SK-N-SH (cell line): ENCODE results near the gene GIGYF1. TPM values are rescaled to one million over a fixed set of nuclear protein-coding genes. Genes with fewer than 3 reads are reported as not detected.

Source experiments
- CTCF ChIA-PET: fragments of 300-600, 350-600 bp; formaldehyde crosslinking; extraction: SDS; loops from one replicate; lab custom pipeline; 2021; lab: Yijun Ruan, JAX
- POLR2A ChIA-PET: fragments of 350-600 bp; sonication (Branson Sonifier 250); formaldehyde crosslinking; extraction: SDS; loops from one replicate; lab custom pipeline; 2020; ENCODE audit warnings: antibody characterized with exemption, inconsistent platforms; lab: Yijun Ruan, JAX
- DNase-seq: peaks from one replicate; pipeline ENCODE4 v3.0.0; 2012
- H2AFZ ChIP-seq: fragments of 200-600 bp; sonication (generic); 2 replicates; pipeline ENCODE4 v1.8.1; 2016; ENCODE audit warnings: antibody characterized with exemption, mild to moderate bottlenecking, low read depth
- H3F3A ChIP-seq: fragments of 200-600 bp; sonication (generic); replicated peaks from 2 replicates; pipeline ENCODE3; 2016; ENCODE audit warnings: antibody characterized with exemption, mild to moderate bottlenecking; ENCODE audit not compliant: insufficient read depth
- H3K27ac ChIP-seq, 2 experiments: fragments of 200-500 bp in 1 of 2; fragments of 200-600 bp in 1 of 2; sonication (Bioruptor generic) in 1 of 2; sonication (generic), shearing (Covaris generic) in 1 of 2; 2 replicates each; pipeline versions ENCODE4 v1.5.1 to v1.6.1; 2014 to 2016; ENCODE audit warnings: low read depth in 2 of 2, inconsistent platforms in 1 of 2, low read length in 1 of 2, mild to moderate bottlenecking in 1 of 2, mixed read lengths in 1 of 2
- H3K27me3 ChIP-seq: fragments of 200-600 bp; sonication (generic), shearing (Covaris generic); 2 replicates; pipeline ENCODE4 v1.6.1; 2016; ENCODE audit warnings: mixed run types; ENCODE audit not compliant: insufficient read depth
- H3K36me3 ChIP-seq, 2 experiments: fragments of 200-500 bp in 1 of 2; fragments of 200-600 bp in 1 of 2; sonication (Bioruptor generic) in 1 of 2; sonication (generic) in 1 of 2; replicated peaks in 1 of 2; 2 replicates each; pipeline versions ENCODE3 to v1.5.1; 2014 to 2016; ENCODE audit warnings: low read length in 1 of 2, mild to moderate bottlenecking in 1 of 2; ENCODE audit not compliant: insufficient read depth in 2 of 2, control insufficient read depth in 1 of 2
- H3K4me1 ChIP-seq, 2 experiments: fragments of 200-500 bp in 1 of 2; fragments of 200-600 bp in 1 of 2; sonication (Bioruptor generic) in 1 of 2; sonication (generic), shearing (Covaris generic) in 1 of 2; 2 replicates each; pipeline versions ENCODE4 v1.5.1 to v1.6.1; 2014 to 2016; ENCODE audit warnings: low read depth in 1 of 2, low read length in 1 of 2, mixed run types in 1 of 2; ENCODE audit not compliant: insufficient read depth in 2 of 2, control insufficient read depth in 1 of 2
- H3K4me2 ChIP-seq: fragments of 200-600 bp; sonication (generic), shearing (Covaris generic); 2 replicates; pipeline ENCODE4 v1.6.1; 2017; ENCODE audit warnings: mixed run types
- H3K4me3 ChIP-seq, 2 experiments: fragments of 200-500 bp in 1 of 2; fragments of 200-600 bp in 1 of 2; sonication (Bioruptor generic) in 1 of 2; sonication (generic), shearing (Covaris generic) in 1 of 2; 2 replicates each; pipeline versions ENCODE4 v1.5.1 to v1.8.1; 2014 to 2016; ENCODE audit warnings: low read depth in 2 of 2, inconsistent platforms in 1 of 2, low read length in 1 of 2, mild to moderate bottlenecking in 1 of 2, mixed read lengths in 1 of 2, moderate library complexity in 1 of 2
- H3K79me2 ChIP-seq: fragments of 200-600 bp; sonication (generic); 2 replicates; pipeline ENCODE4 v1.8.1; 2017; ENCODE audit warnings: mild to moderate bottlenecking; ENCODE audit not compliant: insufficient read depth
- H3K9ac ChIP-seq: fragments of 200-600 bp; sonication (generic); 2 replicates; pipeline ENCODE4 v1.6.1; 2017; ENCODE audit warnings: mixed run types
- H3K9me2 ChIP-seq: fragments of 200-600 bp; sonication (generic); 2 replicates; pipeline ENCODE4 v1.6.1; 2017; ENCODE audit warnings: mixed run types
- H3K9me3 ChIP-seq: fragments of 200-600 bp; sonication (generic); 2 replicates; pipeline ENCODE4 v1.6.1; 2017; ENCODE audit warnings: mixed run types, mild to moderate bottlenecking, moderate library complexity
- H4K20me1 ChIP-seq: fragments of 200-600 bp; sonication (generic); 2 replicates; pipeline ENCODE4 v1.6.1; 2017; ENCODE audit warnings: mild to moderate bottlenecking, mixed run types; ENCODE audit not compliant: insufficient read depth
- CHD2 ChIP-seq: fragments of 150-350 bp; IDR thresholded peaks from 2 replicates; pipeline ENCODE4 v1.6.1; 2018; ENCODE audit warnings: low read length; ENCODE audit not compliant: partially characterized antibody
- ELF1 ChIP-seq: IDR thresholded peaks from 2 replicates; pipeline ENCODE4 v1.4.0; 2012
- EP300 ChIP-seq, 2 experiments: IDR thresholded peaks; 2 replicates each; pipeline versions ENCODE4 v1.4.0 to v1.6.1; 2012; ENCODE audit warnings: borderline replicate concordance in 1 of 2, low read depth in 1 of 2, low read length in 1 of 2
- EZH2phosphoT487 ChIP-seq: fragments of 200-600 bp; sonication (generic); IDR thresholded peaks from 2 replicates; pipeline ENCODE4 v1.6.1; 2017; ENCODE audit warnings: low read depth, mixed run types, mild to moderate bottlenecking, antibody characterized with exemption, moderate library complexity, borderline replicate concordance
- GABPA ChIP-seq: IDR thresholded peaks from 2 replicates; pipeline ENCODE4 v1.4.0; 2012; ENCODE audit warnings: low read depth, mild to moderate bottlenecking
- GATA2 ChIP-seq: sonication (generic); formaldehyde crosslinking; IDR thresholded peaks from 2 replicates; pipeline ENCODE4 v1.5.0; 2020; ENCODE audit warnings: mild to moderate bottlenecking, missing genetic modification reagents
- MAX ChIP-seq: IDR thresholded peaks from 2 replicates; pipeline ENCODE4 v1.4.0; 2012; ENCODE audit warnings: low read depth
- NRF1 ChIP-seq: IDR thresholded peaks from 2 replicates; pipeline ENCODE4 v1.6.1; 2012; ENCODE audit warnings: low read depth, mild to moderate bottlenecking, low read length
- RFX5 ChIP-seq: IDR thresholded peaks from 2 replicates; pipeline ENCODE4 v1.6.1; 2012; ENCODE audit warnings: mild to moderate bottlenecking, improper control_type of control experiment, low read length
- TCF12 ChIP-seq: IDR thresholded peaks from 2 replicates; pipeline ENCODE4 v1.4.0; 2012
- YY1 ChIP-seq: IDR thresholded peaks from 2 replicates; pipeline ENCODE4 v1.4.0; 2012; ENCODE audit warnings: low read depth, mild to moderate bottlenecking
- ZBTB33 ChIP-seq: IDR thresholded peaks from 2 replicates; pipeline ENCODE4 v1.4.0; 2012; ENCODE audit warnings: low read depth, borderline replicate concordance
- WGBS: methylation state at CpG from one replicate; pipeline ENCODE4 v1.1.6; 2017; ENCODE audit warnings: low lambda C conversion rate; 5-methylcytosine and 5-hydroxymethylcytosine counted together
- polyA plus RNA-seq, 3 experiments: library from polyadenylated mRNA; depleted of rRNA; stranded (reverse); fragments of >200 nt; gene quantifications; 2 replicates each; pipeline ENCODE4 v1.2.3, GENCODE V29; 2012
- TF ChIP-seq, protein P1 (sequence below): IDR thresholded peaks from 2 replicates; pipeline ENCODE4 v1.4.0; 2012; ENCODE audit warnings: low read depth, borderline replicate concordance
- TF ChIP-seq, protein P2 (sequence below): fragments of 200-600 bp; sonication (generic); IDR thresholded peaks from 2 replicates; pipeline ENCODE4 v1.6.1; 2017; ENCODE audit warnings: antibody characterized with exemption, mild to moderate bottlenecking, moderate library complexity
- TF ChIP-seq, protein P3 (sequence below): IDR thresholded peaks from 2 replicates; pipeline ENCODE4; 2012

Gene GIGYF1
- polyA plus RNA-seq, 1 of the 3 experiments (the other 2 are of a cell fraction), result 19.4 TPM

- TF ChIP-seq CHD2, result no peak
- no peak for TF ChIP-seq EP300 (IDR thresholded peaks at IDR 0.05; ENCODE audit: borderline replicate concordance in 1 of 2, low read depth in 1 of 2, low read length in 1 of 2)
Observed at GRCh38 chr7:100730136-100730800, 36.2 kb upstream of the GIGYF1 start (continued).

GRCh38 chr7:100728196-100728595 lies 34.1 kb upstream of the GIGYF1 start:
- ChIA-PET CTCF (interaction anchor here (1.3 to 13.0 kb wide), 3 partner anchors 20 to 124 kb away, joined by 3 to 344 read pairs (median 5); partner anchors contain the start of genes POP7 and SLC12A9), POLR2A (no interaction called here)
- no peaks in the 10 kb centered on the region for H3K36me3 ChIP-seq
- no peak overlapping the region for H3K4me3 ChIP-seq
- no peak for DNase-seq
- H3K27ac ChIP-seq, result no peak overlapping the region
- WGBS, result 64% methylated on average over 8 of the region's 8 CpGs
- no peak overlapping the region for H3K4me2 ChIP-seq
- TF ChIP-seq RFX5 (no peak), YY1 (no peak), TCF12 (no peak), GATA2 (CRISPR knock-in tag) (no peak), ZBTB33 (no peak), EZH2phosphoT487 (no peak), NRF1 (no peak), GABPA (no peak), MAX (no peak), ELF1 (no peak)
- TF ChIP-seq, protein P1, sequence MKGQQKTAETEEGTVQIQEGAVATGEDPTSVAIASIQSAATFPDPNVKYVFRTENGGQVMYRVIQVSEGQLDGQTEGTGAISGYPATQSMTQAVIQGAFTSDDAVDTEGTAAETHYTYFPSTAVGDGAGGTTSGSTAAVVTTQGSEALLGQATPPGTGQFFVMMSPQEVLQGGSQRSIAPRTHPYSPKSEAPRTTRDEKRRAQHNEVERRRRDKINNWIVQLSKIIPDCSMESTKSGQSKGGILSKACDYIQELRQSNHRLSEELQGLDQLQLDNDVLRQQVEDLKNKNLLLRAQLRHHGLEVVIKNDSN, result no peak
- TF ChIP-seq, protein P2, sequence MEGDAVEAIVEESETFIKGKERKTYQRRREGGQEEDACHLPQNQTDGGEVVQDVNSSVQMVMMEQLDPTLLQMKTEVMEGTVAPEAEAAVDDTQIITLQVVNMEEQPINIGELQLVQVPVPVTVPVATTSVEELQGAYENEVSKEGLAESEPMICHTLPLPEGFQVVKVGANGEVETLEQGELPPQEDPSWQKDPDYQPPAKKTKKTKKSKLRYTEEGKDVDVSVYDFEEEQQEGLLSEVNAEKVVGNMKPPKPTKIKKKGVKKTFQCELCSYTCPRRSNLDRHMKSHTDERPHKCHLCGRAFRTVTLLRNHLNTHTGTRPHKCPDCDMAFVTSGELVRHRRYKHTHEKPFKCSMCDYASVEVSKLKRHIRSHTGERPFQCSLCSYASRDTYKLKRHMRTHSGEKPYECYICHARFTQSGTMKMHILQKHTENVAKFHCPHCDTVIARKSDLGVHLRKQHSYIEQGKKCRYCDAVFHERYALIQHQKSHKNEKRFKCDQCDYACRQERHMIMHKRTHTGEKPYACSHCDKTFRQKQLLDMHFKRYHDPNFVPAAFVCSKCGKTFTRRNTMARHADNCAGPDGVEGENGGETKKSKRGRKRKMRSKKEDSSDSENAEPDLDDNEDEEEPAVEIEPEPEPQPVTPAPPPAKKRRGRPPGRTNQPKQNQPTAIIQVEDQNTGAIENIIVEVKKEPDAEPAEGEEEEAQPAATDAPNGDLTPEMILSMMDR, result no peak
- TF ChIP-seq, protein P3, sequence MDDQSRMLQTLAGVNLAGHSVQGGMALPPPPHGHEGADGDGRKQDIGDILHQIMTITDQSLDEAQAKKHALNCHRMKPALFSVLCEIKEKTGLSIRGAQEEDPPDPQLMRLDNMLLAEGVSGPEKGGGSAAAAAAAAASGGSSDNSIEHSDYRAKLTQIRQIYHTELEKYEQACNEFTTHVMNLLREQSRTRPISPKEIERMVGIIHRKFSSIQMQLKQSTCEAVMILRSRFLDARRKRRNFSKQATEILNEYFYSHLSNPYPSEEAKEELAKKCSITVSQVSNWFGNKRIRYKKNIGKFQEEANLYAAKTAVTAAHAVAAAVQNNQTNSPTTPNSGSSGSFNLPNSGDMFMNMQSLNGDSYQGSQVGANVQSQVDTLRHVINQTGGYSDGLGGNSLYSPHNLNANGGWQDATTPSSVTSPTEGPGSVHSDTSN, result no peak
- TF ChIP-seq, all 33 proteins: peak for 0
- no peak overlapping the region for H3K9ac ChIP-seq
- H3F3A ChIP-seq, result peaks cover 8% of the 10 kb centered on the region
- H3K4me1 ChIP-seq, result no peaks in the 10 kb centered on the region; a peak in 1 of 4 replicates
- H3K9me2 ChIP-seq, result no peaks in the 10 kb centered on the region
- H3K9me3 ChIP-seq, result no peaks in the 10 kb centered on the region
- no peak overlapping the region for H2AFZ ChIP-seq
- no peaks in the 10 kb centered on the region for H4K20me1 ChIP-seq
- peaks cover 13% of the 10 kb centered on the region; the same call in 1 of the 2 replicates for H3K27me3 ChIP-seq
- H3K79me2 ChIP-seq, result no peaks in the 10 kb centered on the region
